GM23338 (cell line): Measurements from ENCODE around the gene SCAMP1. TPM values are rescaled to one million over a fixed set of nuclear protein-coding genes. Genes with fewer than 3 reads are reported as not detected.

Source experiments
- ATAC-seq: fragments of 200-7000 bp; cut with Tn5 transposase; 3 replicates; pipeline ENCODE4 v1.9.1; 2020
- DNase-seq: peaks from one replicate; pipeline ENCODE4 v3.0.0-alpha.2; 2015; ENCODE audit warnings: low spot score
- H2AFZ ChIP-seq: fragments of 200-600 bp; sonication (generic); 2 replicates; pipeline ENCODE4 v1.8.0; 2016; ENCODE audit warnings: antibody characterized with exemption, mild to moderate bottlenecking, moderate library complexity
- H3F3A ChIP-seq: fragments of 200-600 bp; sonication (generic); replicated peaks from 2 replicates; pipeline ENCODE4 v1.8.0; 2017; ENCODE audit warnings: antibody characterized with exemption, mixed run types, low read depth
- H3K27ac ChIP-seq: fragments of 200-600 bp; sonication (generic); 2 replicates; pipeline ENCODE4 v1.6.1; 2016; ENCODE audit warnings: low read depth
- H3K27me3 ChIP-seq: fragments of 200-600 bp; sonication (generic); 2 replicates; pipeline ENCODE4 v1.8.0; 2016; ENCODE audit warnings: mild to moderate bottlenecking, mixed run types, moderate library complexity; ENCODE audit not compliant: insufficient read depth
- H3K36me3 ChIP-seq: fragments of 200-600 bp; sonication (generic); 2 replicates; pipeline ENCODE4 v1.8.0; 2016; ENCODE audit warnings: mild to moderate bottlenecking; ENCODE audit not compliant: insufficient read depth
- H3K4me1 ChIP-seq: fragments of 200-600 bp; sonication (generic); 2 replicates; pipeline ENCODE4 v1.8.0; 2016; ENCODE audit warnings: mild to moderate bottlenecking, moderate library complexity; ENCODE audit not compliant: insufficient read depth
- H3K4me2 ChIP-seq: fragments of 200-600 bp; sonication (generic); 2 replicates; pipeline ENCODE4 v1.7.1; 2017; ENCODE audit warnings: mixed run types
- H3K4me3 ChIP-seq: fragments of 200-600 bp; sonication (generic); 2 replicates; pipeline ENCODE4 v1.6.1; 2016; ENCODE audit warnings: mixed run types
- H3K79me2 ChIP-seq: fragments of 200-600 bp; sonication (generic); replicated peaks from 2 replicates; pipeline ENCODE4 v1.8.0; 2017; ENCODE audit warnings: mild to moderate bottlenecking; ENCODE audit not compliant: insufficient read depth
- H3K9me2 ChIP-seq: fragments of 200-600 bp; sonication (generic); 2 replicates; pipeline ENCODE4 v1.8.0; 2017; ENCODE audit not compliant: insufficient read depth
- H4K20me1 ChIP-seq: fragments of 200-600 bp; sonication (generic); replicated peaks from 2 replicates; pipeline ENCODE4 v1.8.0; 2017; ENCODE audit warnings: mild to moderate bottlenecking; ENCODE audit not compliant: insufficient read depth
- H3K27ac Mint-ChIP-seq: 2 replicates; pipeline ENCODE4 v1.8.0; 2020; ENCODE audit warnings: inconsistent platforms, mild to moderate bottlenecking, moderate library complexity, mixed read lengths
- H3K27me3 Mint-ChIP-seq: 3 replicates; pipeline ENCODE4 v1.8.0; 2022; ENCODE audit warnings: low read depth, mild to moderate bottlenecking, moderate library complexity, mixed read lengths, inconsistent platforms; ENCODE audit not compliant: insufficient read depth, poor library complexity
- H3K36me3 Mint-ChIP-seq: 3 replicates; pipeline ENCODE4 v1.8.0; 2021; ENCODE audit warnings: low read depth, mild to moderate bottlenecking, inconsistent platforms, moderate library complexity, mixed read lengths
- H3K4me1 Mint-ChIP-seq: 3 replicates; pipeline ENCODE4 v1.8.0; 2020; ENCODE audit warnings: mild to moderate bottlenecking, inconsistent platforms, mixed read lengths
- H3K4me3 Mint-ChIP-seq: 3 replicates; pipeline ENCODE4 v1.8.0; 2021; ENCODE audit warnings: moderate library complexity, mild to moderate bottlenecking, inconsistent platforms, mixed read lengths
- H3K9me3 Mint-ChIP-seq: 3 replicates; pipeline ENCODE4 v1.8.0; 2020; ENCODE audit warnings: moderate library complexity, mild to moderate bottlenecking, inconsistent platforms, mixed read lengths
- CREB1 ChIP-seq: fragments of 250-450 bp; sonication (Bioruptor Pico); IDR thresholded peaks from 2 replicates; pipeline ENCODE4 v1.5.0; 2020; ENCODE audit warnings: low read depth, mild to moderate bottlenecking, moderate library complexity
- JUNB ChIP-seq: IDR thresholded peaks from one replicate; pipeline ENCODE4 v1.6.1; 2016; ENCODE audit warnings: antibody characterized with exemption; ENCODE audit not compliant: unreplicated experiment
- POLR2AphosphoS5 ChIP-seq: IDR thresholded peaks from 2 replicates; pipeline ENCODE4 v1.6.1; 2016; ENCODE audit warnings: antibody characterized with exemption, low read depth
- ZNF114 ChIP-seq: fragments of 250-450 bp; sonication (Bioruptor Pico); IDR thresholded peaks from 2 replicates; pipeline ENCODE4 v1.5.0; 2020; ENCODE audit warnings: mild to moderate bottlenecking, moderate library complexity
- polyA plus RNA-seq: library from polyadenylated mRNA; unstranded; fragments of >200 nt; fragmentation: Nextera tagmentation; extraction: Ambion mirVana; gene quantifications from 2 replicates; pipeline ENCODE4 v1.2.1, GENCODE V29; 2016
- total RNA-seq: library from RNA; depleted of rRNA; stranded (reverse); fragments of >200 nt; shearing (Covaris generic); gene quantifications from 2 replicates; pipeline ENCODE4 v1.2.3, GENCODE V29; 2014
- TF ChIP-seq, protein P1 (sequence below), 2 experiments: fragments of 200-600 bp in 1 of 2; sonication (generic) in 1 of 2; conservative IDR thresholded peaks; 2 replicates each; pipeline versions ENCODE4 v1.5.1 to v1.6.1; 2016 to 2017; ENCODE audit warnings: antibody characterized with exemption in 2 of 2, low read depth in 2 of 2, mild to moderate bottlenecking in 2 of 2, moderate library complexity in 1 of 2
- TF ChIP-seq, protein P2 (sequence below): IDR thresholded peaks from 2 replicates; pipeline ENCODE4 v1.6.1; 2016; ENCODE audit warnings: antibody characterized with exemption
- TF ChIP-seq, protein P3 (sequence below): fragments of 250-450 bp; sonication (Bioruptor Pico); IDR thresholded peaks from 2 replicates; pipeline ENCODE4 v1.5.0; 2020; ENCODE audit warnings: mild to moderate bottlenecking, moderate library complexity

Gene SCAMP1
- total and polyA plus RNA-seq, 2 experiments from 2014 or later, result 26.8 to 53.9 TPM

GRCh38 chr5:78411586-78411985, 51.2 kb downstream of the SCAMP1 start (continued):
- TF ChIP-seq POLR2AphosphoS5, result no peak
- TF ChIP-seq, protein P1, sequence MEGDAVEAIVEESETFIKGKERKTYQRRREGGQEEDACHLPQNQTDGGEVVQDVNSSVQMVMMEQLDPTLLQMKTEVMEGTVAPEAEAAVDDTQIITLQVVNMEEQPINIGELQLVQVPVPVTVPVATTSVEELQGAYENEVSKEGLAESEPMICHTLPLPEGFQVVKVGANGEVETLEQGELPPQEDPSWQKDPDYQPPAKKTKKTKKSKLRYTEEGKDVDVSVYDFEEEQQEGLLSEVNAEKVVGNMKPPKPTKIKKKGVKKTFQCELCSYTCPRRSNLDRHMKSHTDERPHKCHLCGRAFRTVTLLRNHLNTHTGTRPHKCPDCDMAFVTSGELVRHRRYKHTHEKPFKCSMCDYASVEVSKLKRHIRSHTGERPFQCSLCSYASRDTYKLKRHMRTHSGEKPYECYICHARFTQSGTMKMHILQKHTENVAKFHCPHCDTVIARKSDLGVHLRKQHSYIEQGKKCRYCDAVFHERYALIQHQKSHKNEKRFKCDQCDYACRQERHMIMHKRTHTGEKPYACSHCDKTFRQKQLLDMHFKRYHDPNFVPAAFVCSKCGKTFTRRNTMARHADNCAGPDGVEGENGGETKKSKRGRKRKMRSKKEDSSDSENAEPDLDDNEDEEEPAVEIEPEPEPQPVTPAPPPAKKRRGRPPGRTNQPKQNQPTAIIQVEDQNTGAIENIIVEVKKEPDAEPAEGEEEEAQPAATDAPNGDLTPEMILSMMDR (conservative IDR thresholded peaks at IDR 0.05; ENCODE audit: low read depth in 2 of 2), result no peak

DNA sequence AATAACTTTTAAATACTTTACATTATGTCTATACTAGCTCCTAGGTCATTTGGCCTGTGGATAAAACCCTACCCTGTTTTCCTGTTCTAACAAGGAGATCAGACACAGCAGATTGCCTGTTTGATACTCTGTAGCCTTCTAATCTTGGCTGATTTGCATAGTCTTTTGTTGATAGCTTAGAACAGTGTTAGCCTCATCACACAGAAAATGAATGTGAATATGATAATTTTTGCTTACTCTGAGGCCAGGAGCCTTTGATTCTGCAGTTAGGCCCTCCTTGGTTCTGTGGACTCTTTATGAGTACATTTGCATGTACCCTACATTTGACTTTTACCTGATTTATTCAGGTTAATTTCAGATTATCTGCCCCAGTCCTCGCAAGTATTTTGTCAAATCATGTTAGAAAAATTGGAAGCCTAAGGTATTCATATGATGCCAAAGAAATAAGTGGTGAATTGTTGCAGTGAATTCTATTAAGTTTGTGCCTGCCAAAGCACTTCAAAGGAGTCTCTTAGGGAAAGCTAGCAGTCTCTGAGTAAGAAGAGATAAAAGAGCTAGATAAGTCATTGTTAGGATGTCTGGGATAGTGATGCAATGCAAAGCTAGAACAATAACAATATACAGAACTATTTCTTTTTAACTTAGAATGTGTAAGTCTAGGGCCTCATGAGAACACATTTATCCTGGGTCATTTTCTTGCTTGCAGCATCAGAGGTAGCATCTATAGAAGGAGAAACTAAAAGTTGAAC, 56.4 kb downstream of the SCAMP1 start:
- Histone ChIP-seq H3K4me2 (no peak overlapping the region), H3K4me3 (no peak overlapping the region), H3K36me3 (no peaks in the 10 kb centered on the region), H2AFZ (no peak overlapping the region), H3K79me2 (no peaks in the 10 kb centered on the region), H3K27me3 (no peaks in the 10 kb centered on the region), H3K4me1 (no peaks in the 10 kb centered on the region), H3K27ac (no peak overlapping the region), H4K20me1 (no peaks in the 10 kb centered on the region), H3K9me2 (no peaks in the 10 kb centered on the region), H3F3A (no peaks in the 10 kb centered on the region)
- no peak overlapping the region for H3K27ac Mint-ChIP-seq
- TF ChIP-seq CREB1 (no peak), ZNF114 (CRISPR knock-in tag) (no peak), JUNB (no peak)
- TF ChIP-seq, protein P1 (conservative IDR thresholded peaks at IDR 0.05; ENCODE audit: low read depth in 2 of 2), result no peak
- TF ChIP-seq, protein P2, sequence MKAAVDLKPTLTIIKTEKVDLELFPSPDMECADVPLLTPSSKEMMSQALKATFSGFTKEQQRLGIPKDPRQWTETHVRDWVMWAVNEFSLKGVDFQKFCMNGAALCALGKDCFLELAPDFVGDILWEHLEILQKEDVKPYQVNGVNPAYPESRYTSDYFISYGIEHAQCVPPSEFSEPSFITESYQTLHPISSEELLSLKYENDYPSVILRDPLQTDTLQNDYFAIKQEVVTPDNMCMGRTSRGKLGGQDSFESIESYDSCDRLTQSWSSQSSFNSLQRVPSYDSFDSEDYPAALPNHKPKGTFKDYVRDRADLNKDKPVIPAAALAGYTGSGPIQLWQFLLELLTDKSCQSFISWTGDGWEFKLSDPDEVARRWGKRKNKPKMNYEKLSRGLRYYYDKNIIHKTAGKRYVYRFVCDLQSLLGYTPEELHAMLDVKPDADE, result no peak
- TF ChIP-seq, protein P3, sequence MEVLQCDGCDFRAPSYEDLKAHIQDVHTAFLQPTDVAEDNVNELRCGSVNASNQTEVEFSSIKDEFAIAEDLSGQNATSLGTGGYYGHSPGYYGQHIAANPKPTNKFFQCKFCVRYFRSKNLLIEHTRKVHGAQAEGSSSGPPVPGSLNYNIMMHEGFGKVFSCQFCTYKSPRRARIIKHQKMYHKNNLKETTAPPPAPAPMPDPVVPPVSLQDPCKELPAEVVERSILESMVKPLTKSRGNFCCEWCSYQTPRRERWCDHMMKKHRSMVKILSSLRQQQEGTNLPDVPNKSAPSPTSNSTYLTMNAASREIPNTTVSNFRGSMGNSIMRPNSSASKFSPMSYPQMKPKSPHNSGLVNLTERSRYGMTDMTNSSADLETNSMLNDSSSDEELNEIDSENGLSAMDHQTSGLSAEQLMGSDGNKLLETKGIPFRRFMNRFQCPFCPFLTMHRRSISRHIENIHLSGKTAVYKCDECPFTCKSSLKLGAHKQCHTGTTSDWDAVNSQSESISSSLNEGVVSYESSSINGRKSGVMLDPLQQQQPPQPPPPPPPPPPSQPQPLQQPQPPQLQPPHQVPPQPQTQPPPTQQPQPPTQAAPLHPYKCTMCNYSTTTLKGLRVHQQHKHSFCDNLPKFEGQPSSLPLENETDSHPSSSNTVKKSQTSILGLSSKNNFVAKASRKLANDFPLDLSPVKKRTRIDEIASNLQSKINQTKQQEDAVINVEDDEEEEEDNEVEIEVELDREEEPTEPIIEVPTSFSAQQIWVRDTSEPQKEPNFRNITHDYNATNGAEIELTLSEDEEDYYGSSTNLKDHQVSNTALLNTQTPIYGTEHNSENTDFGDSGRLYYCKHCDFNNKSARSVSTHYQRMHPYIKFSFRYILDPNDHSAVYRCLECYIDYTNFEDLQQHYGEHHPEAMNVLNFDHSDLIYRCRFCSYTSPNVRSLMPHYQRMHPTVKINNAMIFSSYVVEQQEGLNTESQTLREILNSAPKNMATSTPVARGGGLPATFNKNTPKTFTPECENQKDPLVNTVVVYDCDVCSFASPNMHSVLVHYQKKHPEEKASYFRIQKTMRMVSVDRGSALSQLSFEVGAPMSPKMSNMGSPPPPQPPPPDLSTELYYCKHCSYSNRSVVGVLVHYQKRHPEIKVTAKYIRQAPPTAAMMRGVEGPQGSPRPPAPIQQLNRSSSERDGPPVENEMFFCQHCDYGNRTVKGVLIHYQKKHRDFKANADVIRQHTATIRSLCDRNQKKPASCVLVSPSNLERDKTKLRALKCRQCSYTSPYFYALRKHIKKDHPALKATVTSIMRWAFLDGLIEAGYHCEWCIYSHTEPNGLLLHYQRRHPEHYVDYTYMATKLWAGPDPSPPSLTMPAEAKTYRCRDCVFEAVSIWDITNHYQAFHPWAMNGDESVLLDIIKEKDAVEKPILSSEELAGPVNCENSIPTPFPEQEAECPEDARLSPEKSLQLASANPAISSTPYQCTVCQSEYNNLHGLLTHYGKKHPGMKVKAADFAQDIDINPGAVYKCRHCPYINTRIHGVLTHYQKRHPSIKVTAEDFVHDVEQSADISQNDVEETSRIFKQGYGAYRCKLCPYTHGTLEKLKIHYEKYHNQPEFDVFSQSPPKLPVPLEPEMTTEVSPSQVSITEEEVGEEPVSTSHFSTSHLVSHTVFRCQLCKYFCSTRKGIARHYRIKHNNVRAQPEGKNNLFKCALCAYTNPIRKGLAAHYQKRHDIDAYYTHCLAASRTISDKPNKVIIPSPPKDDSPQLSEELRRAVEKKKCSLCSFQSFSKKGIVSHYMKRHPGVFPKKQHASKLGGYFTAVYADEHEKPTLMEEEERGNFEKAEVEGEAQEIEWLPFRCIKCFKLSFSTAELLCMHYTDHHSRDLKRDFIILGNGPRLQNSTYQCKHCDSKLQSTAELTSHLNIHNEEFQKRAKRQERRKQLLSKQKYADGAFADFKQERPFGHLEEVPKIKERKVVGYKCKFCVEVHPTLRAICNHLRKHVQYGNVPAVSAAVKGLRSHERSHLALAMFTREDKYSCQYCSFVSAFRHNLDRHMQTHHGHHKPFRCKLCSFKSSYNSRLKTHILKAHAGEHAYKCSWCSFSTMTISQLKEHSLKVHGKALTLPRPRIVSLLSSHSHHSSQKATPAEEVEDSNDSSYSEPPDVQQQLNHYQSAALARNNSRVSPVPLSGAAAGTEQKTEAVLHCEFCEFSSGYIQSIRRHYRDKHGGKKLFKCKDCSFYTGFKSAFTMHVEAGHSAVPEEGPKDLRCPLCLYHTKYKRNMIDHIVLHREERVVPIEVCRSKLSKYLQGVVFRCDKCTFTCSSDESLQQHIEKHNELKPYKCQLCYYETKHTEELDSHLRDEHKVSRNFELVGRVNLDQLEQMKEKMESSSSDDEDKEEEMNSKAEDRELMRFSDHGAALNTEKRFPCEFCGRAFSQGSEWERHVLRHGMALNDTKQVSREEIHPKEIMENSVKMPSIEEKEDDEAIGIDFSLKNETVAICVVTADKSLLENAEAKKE (CRISPR knock-in tag), result no peak
- H3K36me3 Mint-ChIP-seq, result peaks cover 4% of the 10 kb centered on the region; the same call in 1 of the 3 replicates
- ATAC-seq (no peak), DNase-seq (no peak)
- H3K27me3 Mint-ChIP-seq, result no peaks in the 10 kb centered on the region
- H3K4me3 Mint-ChIP-seq, result no peak overlapping the region
- peaks cover 13% of the 10 kb centered on the region for H3K4me1 Mint-ChIP-seq
- no peaks in the 10 kb centered on the region for H3K9me3 Mint-ChIP-seq
